ENCODE results near the gene TUBA4A. TPM values are rescaled to one million over a fixed set of nuclear protein-coding genes. Genes with fewer than 3 reads are reported as not detected.

TUBA4A gene
- total and polyA plus RNA-seq, 12 donors: 13.4 to 741 (median 27.0) TPM

DNA sequence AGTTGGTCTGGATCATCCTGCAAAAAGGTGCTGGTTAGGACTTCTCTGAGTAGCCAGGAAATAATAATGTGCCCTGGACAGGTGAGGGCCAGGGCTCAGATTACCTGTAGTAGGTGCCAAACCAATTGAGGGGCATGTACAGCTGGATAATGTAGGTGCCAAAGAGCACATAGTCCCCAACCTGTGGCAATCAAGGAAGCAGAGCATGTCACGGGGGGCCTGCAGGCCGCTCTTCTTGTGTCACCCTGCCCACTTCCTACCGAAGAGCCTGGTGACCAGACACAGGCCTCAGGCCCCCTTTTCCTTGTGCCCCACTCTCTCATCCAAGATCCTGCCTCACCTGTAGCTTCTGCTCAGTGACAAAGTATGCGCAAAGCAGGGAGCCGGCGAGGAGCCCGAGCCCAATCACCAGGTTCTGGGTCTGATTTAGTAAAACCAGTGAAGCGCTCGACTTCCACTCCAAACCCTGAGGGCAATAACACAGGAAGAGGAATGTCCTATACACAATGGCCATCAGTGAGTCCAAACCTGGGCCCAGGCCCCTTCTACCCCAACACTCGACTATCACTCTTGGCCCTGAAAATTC, 40.1 kb downstream of the TUBA4A start:
- WGBS, 4 donors: 89 to 98% (median 95%) methylated on average over 6 to 10 of the region's 10 CpGs

DNA sequence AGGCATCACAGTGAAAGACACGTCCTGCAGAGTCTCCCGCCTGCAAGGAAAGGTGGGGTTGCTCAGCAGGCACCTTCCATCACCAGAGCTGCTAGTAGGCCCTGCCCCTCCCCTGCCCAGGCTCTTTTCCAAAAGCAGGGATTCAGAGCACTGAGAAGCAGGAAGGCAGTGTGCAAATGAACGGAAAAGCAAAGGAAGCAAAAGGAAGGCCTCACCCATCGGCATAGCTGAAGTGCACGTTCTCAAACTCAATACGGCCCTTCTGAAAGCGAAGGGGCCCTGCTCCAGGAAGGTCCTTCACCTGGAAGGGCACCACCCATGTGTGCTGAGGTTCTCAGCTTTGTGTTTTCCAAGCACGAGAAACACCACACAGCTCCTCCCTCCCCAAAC, 40.7 kb downstream of the TUBA4A start:
- TF ChIP-seq POLR2A (IDR thresholded peaks at IDR 0.05) (no peak), CTCF (IDR thresholded peaks at IDR 0.05) (no peak)
- 87 to 95% (median 91%) methylated on average over 6 to 8 of the region's 8 CpGs for WGBS, 4 donors
- H3K9me3 ChIP-seq (replicated peaks in 1 of 3): no peaks in the 10 kb centered on the region
- peaks cover 8 to 20% of the 10 kb centered on the region in 2 donors for H3K4me1 ChIP-seq (replicated peaks in 1 of 2)
- peak in 1 of 7 donors; percentile 13 for DNase-seq
- intact Hi-C loops (cut with DNase I): loop anchor here (5.0 to 10.0 kb wide), 2 partner anchors 41 to 48 kb away; partner anchors contain the start of genes NHEJ1 (in 1 of the 2) and SLC23A3 (in 1 of the 2)
- H3K4me3 ChIP-seq: no peak overlapping the region
- H3K27me3 ChIP-seq: no peaks in the 10 kb centered on the region
- H3K36me3 ChIP-seq (replicated peaks in 1 of 2): peaks cover 0 to 63% of the 10 kb centered on the region in 2 donors
- no peak overlapping the region for H3K27ac ChIP-seq

More for the DNA sequence above, 40.1 kb downstream of the TUBA4A start:
- Histone ChIP-seq H3K36me3 (replicated peaks in 1 of 2) (peaks cover 0 to 58% of the 10 kb centered on the region in 2 donors), H3K27ac (no peak overlapping the region), H3K4me3 (no peak overlapping the region), H3K9me3 (replicated peaks in 1 of 3) (no peaks in the 10 kb centered on the region), H3K27me3 (no peaks in the 10 kb centered on the region), H3K4me1 (replicated peaks in 1 of 2) (peaks cover 14 to 21% of the 10 kb centered on the region in 2 donors)
- intact Hi-C loops (cut with DNase I): loop anchor here (5.0 to 10.0 kb wide), 2 partner anchors 41 to 49 kb away; partner anchors contain the start of genes NHEJ1 (in 1 of the 2) and SLC23A3 (in 1 of the 2)
- DNase-seq: no peak
- TF ChIP-seq CTCF (IDR thresholded peaks at IDR 0.05): no peak

- Histone ChIP-seq H3K27ac (no peak overlapping the region), H3K27me3 (no peaks in the 10 kb centered on the region), H3K4me3 (no peak overlapping the region), H3K36me3 (replicated peaks in 1 of 2) (peaks cover 0 to 64% of the 10 kb centered on the region in 2 donors), H3K4me1 (replicated peaks in 1 of 2) (peaks cover 7 to 14% of the 10 kb centered on the region in 2 donors), H3K9me3 (replicated peaks in 1 of 3) (no peaks in the 10 kb centered on the region)
- peak in 1 of 7 donors; percentile 26 for DNase-seq
- intact Hi-C loops (cut with DNase I): loop anchor here (5.0 to 10.0 kb wide), 2 partner anchors 39 to 46 kb away; partner anchors contain the start of genes NHEJ1 (in 1 of the 2) and SLC23A3 (in 1 of the 2)
- no peak for TF ChIP-seq CTCF (IDR thresholded peaks at IDR 0.05)
- TF ChIP-seq POLR2A (IDR thresholded peaks at IDR 0.05): no peak
- 83 to 90% (median 87%) methylated on average over 9 of the region's 9 CpGs for WGBS, 4 donors
Observed at GRCh38 chr2:219210886-219211362, 42.8 kb downstream of the TUBA4A start.

DNA sequence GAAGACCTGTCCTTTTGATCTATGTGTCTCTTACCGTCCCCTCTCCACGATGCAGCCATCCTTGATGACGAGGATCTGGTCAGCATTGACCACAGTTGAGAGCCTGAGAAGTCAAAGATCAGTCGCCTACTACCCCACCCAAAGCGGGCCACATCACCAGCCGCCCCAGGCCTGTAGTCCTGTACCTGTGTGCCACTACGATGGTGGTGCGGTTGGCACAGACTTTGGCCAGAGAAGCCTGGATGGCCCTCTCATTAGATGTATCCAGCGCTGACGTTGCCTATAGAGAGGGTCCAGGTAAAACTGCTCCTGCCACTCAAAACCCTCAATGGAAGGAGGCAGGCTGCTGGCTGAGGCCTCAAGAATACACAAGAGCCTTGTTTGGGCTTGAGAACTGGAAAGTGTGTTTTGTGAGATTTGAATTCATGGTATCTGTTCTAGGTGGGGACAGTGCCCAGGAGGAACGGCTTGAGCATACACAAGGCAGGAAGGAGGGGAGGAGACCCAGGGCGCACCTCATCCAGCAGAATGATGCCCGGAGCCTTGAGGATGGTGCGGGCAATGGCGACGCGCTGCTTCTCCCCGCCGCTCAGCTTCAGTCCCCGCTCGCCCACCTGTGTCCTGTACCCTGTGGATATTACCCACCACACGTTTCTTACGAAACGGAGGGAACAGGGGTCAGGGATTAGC, 43.4 kb downstream of the TUBA4A start:
- no peak overlapping the region for H3K4me3 ChIP-seq
- no peaks in the 10 kb centered on the region for H3K9me3 ChIP-seq (replicated peaks in 1 of 3)
- H3K4me1 ChIP-seq (replicated peaks in 1 of 2): peaks cover 7 to 14% of the 10 kb centered on the region in 2 donors
- DNase-seq: peak in 1 of 7 donors; percentile 18
- H3K27ac ChIP-seq: no peak overlapping the region
- intact Hi-C loops (cut with DNase I): loop anchor here (5.0 to 10.0 kb wide), 2 partner anchors 38 to 46 kb away; partner anchors contain the start of genes NHEJ1 (in 1 of the 2) and SLC23A3 (in 1 of the 2)
- WGBS, 4 donors: 93 to 94% (median 93%) methylated on average over 21 to 24 of the region's 24 CpGs
- peaks cover 0 to 64% of the 10 kb centered on the region in 2 donors for H3K36me3 ChIP-seq (replicated peaks in 1 of 2)
- TF ChIP-seq CTCF (IDR thresholded peaks at IDR 0.05) (no peak), POLR2A (IDR thresholded peaks at IDR 0.05) (no peak)
- no peaks in the 10 kb centered on the region for H3K27me3 ChIP-seq
